GM10266 (cell line): ENCODE measurements around the gene RASGRP4.

Experiments
- DNase-seq: peaks from one replicate; pipeline ENCODE4 v3.0.0; 2012; ENCODE audit errors: extremely low spot score
- CTCF ChIP-seq: IDR thresholded peaks from 2 replicates; pipeline ENCODE4 v1.5.1; 2012; ENCODE audit warnings: mild to moderate bottlenecking, low read depth; ENCODE audit not compliant: control insufficient read depth, insufficient read depth; ENCODE audit errors: missing control alignments

RASGRP4 gene

GRCh38 chr19:38457202-38457601, 31.2 kb upstream of the RASGRP4 start:
- no peak for DNase-seq
- TF ChIP-seq CTCF, result no peak

GRCh38 chr19:38455031-38455430, 29.0 kb upstream of the RASGRP4 start:
- peak; percentile 63 for DNase-seq
- TF ChIP-seq CTCF, result no peak

- no peak for DNase-seq
- TF ChIP-seq CTCF, result no peak
Observed at GRCh38 chr19:38453596-38453995, 27.6 kb upstream of the RASGRP4 start.

- TF ChIP-seq CTCF, result no peak
Observed at GRCh38 chr19:38452430-38453366, 26.7 kb upstream of the RASGRP4 start.

GRCh38 chr19:38451629-38452028, 25.6 kb upstream of the RASGRP4 start:
- TF ChIP-seq CTCF, result no peak
- DNase-seq, result no peak

More at GRCh38 chr19:38452430-38453366, 26.7 kb upstream of the RASGRP4 start:
- no peak for DNase-seq

- DNase-seq, result no peak
- TF ChIP-seq CTCF, result no peak
Observed at GRCh38 chr19:38451036-38451435, 25.0 kb upstream of the RASGRP4 start.

- TF ChIP-seq CTCF, result no peak
- no peak for DNase-seq
Observed at GRCh38 chr19:38449518-38449917, 23.5 kb upstream of the RASGRP4 start.
